ENCODE measurements around the gene EPHA3. TPM values are rescaled to one million over a fixed set of nuclear protein-coding genes. Genes with fewer than 3 reads are reported as not detected.

EPHA3 gene
- total and polyA plus RNA-seq, 2 donors (not counting 3 experiments of a cell fraction or from before 2014, with no cell fraction given), result not detected

- no peak for FAIRE-seq
- no peak overlapping the region for H3K9ac ChIP-seq (replicated peaks; ENCODE audit: extremely low read depth, insufficient read depth, low read length)
Observed at GRCh38 chr3:89173546-89173945, 66.1 kb downstream of the EPHA3 start.

More at GRCh38 chr3:89173546-89173945, 66.1 kb downstream of the EPHA3 start:
- no peak overlapping the region for H3K27ac ChIP-seq (ENCODE audit: insufficient read depth, low read depth, low read length)
- no peaks in the 10 kb centered on the region for H3K4me1 ChIP-seq (ENCODE audit: control insufficient read depth, extremely low read depth, insufficient read depth, low read length)
- H4K20me1 ChIP-seq (replicated peaks; ENCODE audit: control insufficient read depth, extremely low read depth, insufficient read depth, low read length), result no peaks in the 10 kb centered on the region
- no peaks in the 10 kb centered on the region for H3K36me3 ChIP-seq (ENCODE audit: control insufficient read depth in 2 of 2, extremely low read depth in 1 of 2, insufficient read depth in 2 of 2, low read length in 2 of 2)
- intact Hi-C loops (cut with micrococcal nuclease) (no loop called here), dilution Hi-C loops (cut with MboI; ENCODE audit: extremely low pct_ligation_motif_present, low sequenced_read_pairs) (no loop called here)
- H3K4me2 ChIP-seq (ENCODE audit: insufficient read depth, low read length), result no peak overlapping the region
- no peaks in the 10 kb centered on the region for H3K9me3 ChIP-seq (replicated peaks; ENCODE audit: control insufficient read depth, insufficient read depth, low read length)
- no peaks in the 10 kb centered on the region for H3K27me3 ChIP-seq (ENCODE audit: control insufficient read depth in 2 of 2, insufficient read depth in 2 of 2, low read length in 2 of 2)
- no TSS peak for BruUV-seq (replicated peaks)
- no peaks in the 10 kb centered on the region for H3K79me2 ChIP-seq (ENCODE audit: control insufficient read depth, insufficient read depth, low read length)
- no peaks in the 10 kb centered on the region for H3K9me1 ChIP-seq (replicated peaks; ENCODE audit: control insufficient read depth, extremely low read depth, insufficient read depth, low read length)
- ChIA-PET POLR2A (no interaction called here), CTCF (no interaction called here)
- no peak overlapping the region for H2AFZ ChIP-seq (ENCODE audit: low read depth, low read length)
- TF ChIP-seq POLR2AphosphoS5 (IDR thresholded peaks at IDR 0.05; ENCODE audit: insufficient read depth, low read depth, low read length) (no peak), EZH2 (IDR thresholded peaks at IDR 0.05; ENCODE audit: borderline replicate concordance, low read depth, low read length, severe bottlenecking) (no peak), GATA2 (IDR thresholded peaks at IDR 0.05; ENCODE audit: insufficient read depth, insufficient read length, low read depth, low read length) (no peak), MYC (IDR thresholded peaks at IDR 0.05; ENCODE audit: low read depth, low read length) (no peak), MAX (IDR thresholded peaks at IDR 0.05; ENCODE audit: insufficient read depth, insufficient read length) (no peak), JUN (IDR thresholded peaks at IDR 0.05; ENCODE audit: borderline replicate concordance, insufficient read depth, insufficient read length, low read depth) (no peak), FOS (IDR thresholded peaks at IDR 0.05; ENCODE audit: borderline replicate concordance, insufficient read depth, low read length) (no peak), POLR2A (IDR thresholded peaks at IDR 0.05; ENCODE audit: low read depth, low read length) (no peak), CTCF (IDR thresholded peaks at IDR 0.05; ENCODE audit: extremely low read depth in 1 of 2, insufficient read depth in 1 of 2, low read depth in 1 of 2, low read length in 2 of 2) (no peak)
- no peak for DNase-seq (ENCODE audit: low read depth, low spot score)
- H3K4me3 ChIP-seq (replicated peaks in 1 of 3; ENCODE audit: insufficient read depth in 1 of 3, low read depth in 1 of 3, low read length in 3 of 3), result no peak overlapping the region
